GM12878 (cell line): ENCODE results near the gene ADAMTS3. TPM values are rescaled to one million over a fixed set of nuclear protein-coding genes. Genes with fewer than 3 reads are reported as not detected.

Experiments
- ATAC-seq: fragments of 200-7000 bp; cut with Tn5 transposase; 3 replicates; pipeline ENCODE4 v1.9.1; 2020; ENCODE audit warnings: mild to moderate bottlenecking, moderate library complexity
- BruUV-seq: library from RNA; stranded (reverse); fragments of 400-500 nt; replicated peaks from 2 replicates; lab custom pipeline; 2021; lab: Mats Ljungman, UMichigan
- CTCF ChIA-PET: fragments of 300-600 bp; sonication (Branson Sonifier 250); formaldehyde crosslinking; extraction: SDS; loops from one replicate; lab custom pipeline; 2021; ENCODE audit warnings: inconsistent platforms; lab: Yijun Ruan, JAX
- POLR2A ChIA-PET: fragments of 350-600 bp; formaldehyde crosslinking; extraction: SDS; loops from one replicate; lab custom pipeline; 2021; ENCODE audit warnings: inconsistent platforms; lab: Charles Lee
- RAD21 ChIA-PET: fragments of 300-600 bp; sonication (Branson Sonifier 250); formaldehyde crosslinking; loops from one replicate; lab custom pipeline; 2023; ENCODE audit warnings: antibody characterized with exemption; ENCODE audit not compliant: unreplicated experiment; lab: Charles Lee
- SMC1A ChIA-PET: fragments of 300-600 bp; sonication (Branson Sonifier 250); formaldehyde crosslinking; loops from one replicate; lab custom pipeline; 2023; ENCODE audit not compliant: unreplicated experiment, uncharacterized antibody; lab: Charles Lee
- DNase-seq: peaks from one replicate; pipeline ENCODE4 v3.0.0-alpha.2; 2011; ENCODE audit warnings: low read depth, low spot score
- FAIRE-seq: peaks from 3 replicates; lab custom pipeline; 2011; peaks lifted over from hg19 to GRCh38; lab: Jason Lieb, UNC
- H2AFZ ChIP-seq: 2 replicates; pipeline ENCODE4 v1.6.0; 2011; ENCODE audit warnings: low read depth, low read length, control low read depth; ENCODE audit not compliant: control insufficient read depth
- H3K27ac ChIP-seq: 2 replicates; pipeline ENCODE4 v1.5.1; 2011; ENCODE audit warnings: control low read depth; ENCODE audit not compliant: control insufficient read depth, insufficient read depth
- H3K27me3 ChIP-seq, 2 experiments: replicated peaks in 1 of 2; 2 replicates each; pipeline versions ENCODE4 v1.6.0 to v1.6.1; 2011; ENCODE audit warnings: low read length in 1 of 2; ENCODE audit not compliant: control insufficient read depth in 2 of 2, insufficient read depth in 2 of 2
- H3K36me3 ChIP-seq, 2 experiments: 2 replicates each; pipeline ENCODE4 v1.5.1; 2011; ENCODE audit warnings: low read length in 1 of 2; ENCODE audit not compliant: control insufficient read depth in 2 of 2, insufficient read depth in 2 of 2
- H3K4me1 ChIP-seq: 2 replicates; pipeline ENCODE4 v1.6.1; 2011; ENCODE audit warnings: mild to moderate bottlenecking, low read length, moderate library complexity, mixed read lengths; ENCODE audit not compliant: control insufficient read depth, insufficient read depth
- H3K4me2 ChIP-seq: 2 replicates; pipeline ENCODE4 v1.6.0; 2011; ENCODE audit warnings: control low read depth; ENCODE audit not compliant: control insufficient read depth, insufficient read depth
- H3K4me3 ChIP-seq: fragments of 200-600 bp; sonication (generic); 2 replicates; pipeline ENCODE4 v1.5.1; 2016
- H3K79me2 ChIP-seq: 2 replicates; pipeline ENCODE4 v1.6.0; 2011; ENCODE audit warnings: low read length; ENCODE audit not compliant: control insufficient read depth, insufficient read depth
- H3K9ac ChIP-seq: 2 replicates; pipeline ENCODE4 v1.8.0; 2011; ENCODE audit warnings: low read length, control low read depth, mixed read lengths; ENCODE audit not compliant: control insufficient read depth, insufficient read depth
- H3K9me3 ChIP-seq: replicated peaks from 3 replicates; pipeline ENCODE4 v1.5.1; 2011; ENCODE audit warnings: mild to moderate bottlenecking, low read length; ENCODE audit not compliant: control insufficient read depth, insufficient read depth
- H4K20me1 ChIP-seq: 2 replicates; pipeline ENCODE4 v1.6.0; 2011; ENCODE audit not compliant: control insufficient read depth, insufficient read depth
- FOXM1 ChIP-seq: IDR thresholded peaks from 2 replicates; pipeline ENCODE4 v1.6.1; 2012; ENCODE audit warnings: low read depth, mild to moderate bottlenecking, inconsistent platforms, low read length, moderate library complexity
- IKZF1 ChIP-seq: fragments of 450-650 bp; conservative IDR thresholded peaks from 2 replicates; pipeline ENCODE4 v1.6.1; 2017; ENCODE audit warnings: antibody characterized with exemption, mild to moderate bottlenecking
- PAX5 ChIP-seq: IDR thresholded peaks from 2 replicates; pipeline ENCODE4 v1.6.1; 2011; ENCODE audit warnings: low read depth, low read length, borderline replicate concordance
- RB1 ChIP-seq: fragments of 450-650 bp; formaldehyde crosslinking; IDR thresholded peaks from 2 replicates; pipeline ENCODE4 v1.6.1; 2017; ENCODE audit warnings: mild to moderate bottlenecking, borderline replicate concordance
- SMARCA5 ChIP-seq: fragments of 450-650 bp; IDR thresholded peaks from 2 replicates; pipeline ENCODE4 v1.6.1; 2017; ENCODE audit warnings: mild to moderate bottlenecking
- WRNIP1 ChIP-seq: IDR thresholded peaks from 2 replicates; pipeline ENCODE4 v1.6.1; 2011; ENCODE audit warnings: low read depth, low read length, improper control_type of control experiment, borderline replicate concordance
- YY1 ChIP-seq: IDR thresholded peaks from 2 replicates; pipeline ENCODE4 v1.6.1; 2011; ENCODE audit warnings: low read depth, mild to moderate bottlenecking, low read length
- WGBS: methylation state at CpG from one replicate; pipeline ENCODE4 v1.1.6; 2016; ENCODE audit warnings: low lambda C conversion rate; ENCODE audit not compliant: insufficient replicate concordance, insufficient coverage; ENCODE audit errors: missing lambda C conversion rate; 5-methylcytosine and 5-hydroxymethylcytosine counted together
- in situ Hi-C: fragments of 300-500 bp; cut with MboI; formaldehyde crosslinking; loops from 9 replicates; pipeline ENCODE4 v1.14.3; 2018; ENCODE audit warnings: mixed read lengths
- intact Hi-C: fragments of 100-400 bp; cut with micrococcal nuclease; formaldehyde crosslinking; loops from one replicate; pipeline ENCODE4 v1.14.2; 2022; ENCODE audit not compliant: unreplicated experiment
- polyA plus RNA-seq, 11 experiments: library from polyadenylated mRNA; depleted of rRNA in 4 of 11; unstranded in 6 of 11; stranded (reverse) in 5 of 11; fragments of >200 nt; fragmentation: Nextera tagmentation in 4 of 11; fragmentation: Illumina TruSeq in 1 of 11; extraction: Ambion mirVana in 4 of 11; extraction: Trizol in 1 of 11; gene quantifications; 1 replicate in 1 of 11; 2 replicates in 10 of 11; pipeline versions ENCODE4 v1.2.1 to v1.2.3, GENCODE V29; 2011 to 2016; ENCODE audit warnings: inconsistent platforms in 2 of 11, missing spikeins in 2 of 11, low read depth in 1 of 11
- total RNA-seq, 4 experiments: library from RNA; depleted of rRNA in 3 of 4; stranded (reverse); fragments of >200 nt in 3 of 4; fragmentation: Illumina TruSeq in 1 of 4; extraction: Trizol in 1 of 4; gene quantifications; 2 replicates each; pipeline versions ENCODE4 v1.2.1 to v1.2.3, GENCODE V29; 2013 to 2021
- TF ChIP-seq, protein P1 (sequence below): IDR thresholded peaks from 2 replicates; pipeline ENCODE4 v1.6.1; 2011; ENCODE audit warnings: mild to moderate bottlenecking, low read depth, low read length, moderate library complexity; ENCODE audit not compliant: insufficient replicate concordance
- TF ChIP-seq, protein P2 (sequence below): fragments of 450-650 bp; formaldehyde crosslinking; IDR thresholded peaks from 2 replicates; pipeline ENCODE4 v1.4.0; 2022; ENCODE audit warnings: mild to moderate bottlenecking, moderate library complexity
- TF ChIP-seq, protein P3 (sequence below): fragments of 450-650 bp; IDR thresholded peaks from 2 replicates; pipeline ENCODE4 v1.6.1; 2017; ENCODE audit warnings: low read depth, mild to moderate bottlenecking, moderate library complexity
- TF ChIP-seq, protein P4 (sequence below): fragments of 450-650 bp; IDR thresholded peaks from 2 replicates; pipeline ENCODE4 v1.6.1; 2017; ENCODE audit warnings: mild to moderate bottlenecking, moderate library complexity
- TF ChIP-seq, protein P5 (sequence below), 3 experiments: IDR thresholded peaks in 2 of 3; conservative IDR thresholded peaks in 1 of 3; 2 replicates each; pipeline ENCODE4 v1.5.1; 2011; ENCODE audit warnings: low read depth in 3 of 3, low read length in 3 of 3, mild to moderate bottlenecking in 3 of 3, control low read depth in 2 of 3, moderate library complexity in 2 of 3, inconsistent platforms in 1 of 3, mixed read lengths in 1 of 3; ENCODE audit not compliant: control insufficient read depth in 2 of 3, insufficient read depth in 1 of 3; ENCODE audit errors: extremely low read depth in 1 of 3

The ADAMTS3 gene
- total and polyA plus RNA-seq, 10 of the 15 experiments (the other 5 are each of a cell fraction or from before 2014, with no cell fraction given) = under 0.01 to 0.07 (median 0.02) TPM; not detected in 6

DNA sequence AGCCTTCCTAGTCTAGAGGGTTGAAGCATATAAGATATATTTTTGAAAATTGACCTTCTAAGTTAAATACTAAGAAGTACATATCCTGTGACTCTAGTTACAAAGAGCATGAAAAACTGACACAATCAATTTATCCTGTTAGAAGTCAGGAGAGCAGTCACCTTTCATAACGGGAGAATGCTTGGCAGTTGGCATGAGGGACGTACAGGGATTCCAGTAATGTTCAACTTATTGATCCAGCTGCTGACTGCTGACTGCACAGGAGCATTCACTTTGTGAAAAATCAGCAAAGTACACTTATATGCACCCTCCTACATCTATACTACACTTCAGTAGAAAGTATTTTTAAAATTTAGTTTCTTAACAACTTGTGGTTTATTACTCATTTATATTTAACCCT, 4.2 kb downstream of the ADAMTS3 start:
- intact Hi-C loops (no loop called here), in situ Hi-C loops (no loop called here)
- Histone ChIP-seq H3K4me3 (no peak overlapping the region), H2AFZ (no peak overlapping the region), H3K79me2 (no peaks in the 10 kb centered on the region), H3K36me3 (no peaks in the 10 kb centered on the region), H3K4me1 (no peaks in the 10 kb centered on the region), H4K20me1 (no peaks in the 10 kb centered on the region), H3K27ac (no peak overlapping the region), H3K27me3 (peaks cover 4 to 9% of the 10 kb centered on the region in 2 experiments; a peak in 3 of 4 replicates), H3K9ac (no peak overlapping the region), H3K9me3 (no peaks in the 10 kb centered on the region), H3K4me2 (no peak overlapping the region)
- no peak for ATAC-seq
- 25% methylated on average over 2 of the region's 2 CpGs for WGBS
- FAIRE-seq = no peak
- DNase-seq = no peak
- SMC1A ChIA-PET = no interaction called here
- BruUV-seq = no TSS peak
- POLR2A ChIA-PET = no interaction called here
- RAD21 ChIA-PET = no interaction called here
- CTCF ChIA-PET = no interaction called here
- TF ChIP-seq WRNIP1 (no peak), PAX5 (no peak), YY1 (no peak), IKZF1 (no peak), RB1 (no peak), FOXM1 (no peak), SMARCA5 (no peak)
- TF ChIP-seq, protein P1, sequence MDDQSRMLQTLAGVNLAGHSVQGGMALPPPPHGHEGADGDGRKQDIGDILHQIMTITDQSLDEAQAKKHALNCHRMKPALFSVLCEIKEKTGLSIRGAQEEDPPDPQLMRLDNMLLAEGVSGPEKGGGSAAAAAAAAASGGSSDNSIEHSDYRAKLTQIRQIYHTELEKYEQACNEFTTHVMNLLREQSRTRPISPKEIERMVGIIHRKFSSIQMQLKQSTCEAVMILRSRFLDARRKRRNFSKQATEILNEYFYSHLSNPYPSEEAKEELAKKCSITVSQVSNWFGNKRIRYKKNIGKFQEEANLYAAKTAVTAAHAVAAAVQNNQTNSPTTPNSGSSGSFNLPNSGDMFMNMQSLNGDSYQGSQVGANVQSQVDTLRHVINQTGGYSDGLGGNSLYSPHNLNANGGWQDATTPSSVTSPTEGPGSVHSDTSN = no peak
- TF ChIP-seq, protein P2, sequence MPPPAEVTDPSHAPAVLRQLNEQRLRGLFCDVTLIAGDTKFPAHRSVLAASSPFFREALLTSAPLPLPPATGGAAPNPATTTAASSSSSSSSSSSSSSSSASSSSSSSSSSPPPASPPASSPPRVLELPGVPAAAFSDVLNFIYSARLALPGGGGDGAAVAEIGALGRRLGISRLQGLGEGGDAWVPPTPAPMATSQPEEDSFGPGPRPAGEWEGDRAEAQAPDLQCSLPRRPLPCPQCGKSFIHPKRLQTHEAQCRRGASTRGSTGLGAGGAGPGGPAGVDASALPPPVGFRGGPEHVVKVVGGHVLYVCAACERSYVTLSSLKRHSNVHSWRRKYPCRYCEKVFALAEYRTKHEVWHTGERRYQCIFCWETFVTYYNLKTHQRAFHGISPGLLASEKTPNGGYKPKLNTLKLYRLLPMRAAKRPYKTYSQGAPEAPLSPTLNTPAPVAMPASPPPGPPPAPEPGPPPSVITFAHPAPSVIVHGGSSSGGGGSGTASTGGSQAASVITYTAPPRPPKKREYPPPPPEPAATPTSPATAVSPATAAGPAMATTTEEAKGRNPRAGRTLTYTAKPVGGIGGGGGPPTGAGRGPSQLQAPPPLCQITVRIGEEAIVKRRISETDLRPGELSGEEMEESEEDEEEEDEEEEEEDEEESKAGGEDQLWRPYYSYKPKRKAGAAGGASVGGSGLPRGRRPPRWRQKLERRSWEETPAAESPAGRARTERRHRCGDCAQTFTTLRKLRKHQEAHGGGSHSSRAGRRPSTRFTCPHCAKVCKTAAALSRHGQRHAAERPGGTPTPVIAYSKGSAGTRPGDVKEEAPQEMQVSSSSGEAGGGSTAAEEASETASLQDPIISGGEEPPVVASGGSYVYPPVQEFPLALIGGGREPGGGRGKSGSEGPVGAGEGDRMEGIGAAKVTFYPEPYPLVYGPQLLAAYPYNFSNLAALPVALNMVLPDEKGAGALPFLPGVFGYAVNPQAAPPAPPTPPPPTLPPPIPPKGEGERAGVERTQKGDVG = no peak
- TF ChIP-seq, protein P3, sequence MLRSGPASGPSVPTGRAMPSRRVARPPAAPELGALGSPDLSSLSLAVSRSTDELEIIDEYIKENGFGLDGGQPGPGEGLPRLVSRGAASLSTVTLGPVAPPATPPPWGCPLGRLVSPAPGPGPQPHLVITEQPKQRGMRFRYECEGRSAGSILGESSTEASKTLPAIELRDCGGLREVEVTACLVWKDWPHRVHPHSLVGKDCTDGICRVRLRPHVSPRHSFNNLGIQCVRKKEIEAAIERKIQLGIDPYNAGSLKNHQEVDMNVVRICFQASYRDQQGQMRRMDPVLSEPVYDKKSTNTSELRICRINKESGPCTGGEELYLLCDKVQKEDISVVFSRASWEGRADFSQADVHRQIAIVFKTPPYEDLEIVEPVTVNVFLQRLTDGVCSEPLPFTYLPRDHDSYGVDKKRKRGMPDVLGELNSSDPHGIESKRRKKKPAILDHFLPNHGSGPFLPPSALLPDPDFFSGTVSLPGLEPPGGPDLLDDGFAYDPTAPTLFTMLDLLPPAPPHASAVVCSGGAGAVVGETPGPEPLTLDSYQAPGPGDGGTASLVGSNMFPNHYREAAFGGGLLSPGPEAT = no peak
- TF ChIP-seq, protein P4, sequence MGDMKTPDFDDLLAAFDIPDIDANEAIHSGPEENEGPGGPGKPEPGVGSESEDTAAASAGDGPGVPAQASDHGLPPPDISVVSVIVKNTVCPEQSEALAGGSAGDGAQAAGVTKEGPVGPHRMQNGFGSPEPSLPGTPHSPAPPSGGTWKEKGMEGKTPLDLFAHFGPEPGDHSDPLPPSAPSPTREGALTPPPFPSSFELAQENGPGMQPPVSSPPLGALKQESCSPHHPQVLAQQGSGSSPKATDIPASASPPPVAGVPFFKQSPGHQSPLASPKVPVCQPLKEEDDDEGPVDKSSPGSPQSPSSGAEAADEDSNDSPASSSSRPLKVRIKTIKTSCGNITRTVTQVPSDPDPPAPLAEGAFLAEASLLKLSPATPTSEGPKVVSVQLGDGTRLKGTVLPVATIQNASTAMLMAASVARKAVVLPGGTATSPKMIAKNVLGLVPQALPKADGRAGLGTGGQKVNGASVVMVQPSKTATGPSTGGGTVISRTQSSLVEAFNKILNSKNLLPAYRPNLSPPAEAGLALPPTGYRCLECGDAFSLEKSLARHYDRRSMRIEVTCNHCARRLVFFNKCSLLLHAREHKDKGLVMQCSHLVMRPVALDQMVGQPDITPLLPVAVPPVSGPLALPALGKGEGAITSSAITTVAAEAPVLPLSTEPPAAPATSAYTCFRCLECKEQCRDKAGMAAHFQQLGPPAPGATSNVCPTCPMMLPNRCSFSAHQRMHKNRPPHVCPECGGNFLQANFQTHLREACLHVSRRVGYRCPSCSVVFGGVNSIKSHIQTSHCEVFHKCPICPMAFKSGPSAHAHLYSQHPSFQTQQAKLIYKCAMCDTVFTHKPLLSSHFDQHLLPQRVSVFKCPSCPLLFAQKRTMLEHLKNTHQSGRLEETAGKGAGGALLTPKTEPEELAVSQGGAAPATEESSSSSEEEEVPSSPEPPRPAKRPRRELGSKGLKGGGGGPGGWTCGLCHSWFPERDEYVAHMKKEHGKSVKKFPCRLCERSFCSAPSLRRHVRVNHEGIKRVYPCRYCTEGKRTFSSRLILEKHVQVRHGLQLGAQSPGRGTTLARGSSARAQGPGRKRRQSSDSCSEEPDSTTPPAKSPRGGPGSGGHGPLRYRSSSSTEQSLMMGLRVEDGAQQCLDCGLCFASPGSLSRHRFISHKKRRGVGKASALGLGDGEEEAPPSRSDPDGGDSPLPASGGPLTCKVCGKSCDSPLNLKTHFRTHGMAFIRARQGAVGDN = no peak
- TF ChIP-seq, protein P5, sequence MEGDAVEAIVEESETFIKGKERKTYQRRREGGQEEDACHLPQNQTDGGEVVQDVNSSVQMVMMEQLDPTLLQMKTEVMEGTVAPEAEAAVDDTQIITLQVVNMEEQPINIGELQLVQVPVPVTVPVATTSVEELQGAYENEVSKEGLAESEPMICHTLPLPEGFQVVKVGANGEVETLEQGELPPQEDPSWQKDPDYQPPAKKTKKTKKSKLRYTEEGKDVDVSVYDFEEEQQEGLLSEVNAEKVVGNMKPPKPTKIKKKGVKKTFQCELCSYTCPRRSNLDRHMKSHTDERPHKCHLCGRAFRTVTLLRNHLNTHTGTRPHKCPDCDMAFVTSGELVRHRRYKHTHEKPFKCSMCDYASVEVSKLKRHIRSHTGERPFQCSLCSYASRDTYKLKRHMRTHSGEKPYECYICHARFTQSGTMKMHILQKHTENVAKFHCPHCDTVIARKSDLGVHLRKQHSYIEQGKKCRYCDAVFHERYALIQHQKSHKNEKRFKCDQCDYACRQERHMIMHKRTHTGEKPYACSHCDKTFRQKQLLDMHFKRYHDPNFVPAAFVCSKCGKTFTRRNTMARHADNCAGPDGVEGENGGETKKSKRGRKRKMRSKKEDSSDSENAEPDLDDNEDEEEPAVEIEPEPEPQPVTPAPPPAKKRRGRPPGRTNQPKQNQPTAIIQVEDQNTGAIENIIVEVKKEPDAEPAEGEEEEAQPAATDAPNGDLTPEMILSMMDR (IDR thresholded peaks at IDR 0.05 in 2 of 3, conservative IDR thresholded peaks at IDR 0.05 in 1 of 3; ENCODE audit: control insufficient read depth in 2 of 3, extremely low read depth in 1 of 3, insufficient read depth in 1 of 3, low read depth in 3 of 3, low read length in 3 of 3) = no peak
